ENCODE data around the gene MT1F.
"Not testable (repeated sequence)": the region's sequence is repeated elsewhere in the genome, so short reads cannot be mapped to it uniquely, and the experiment has no call there.

Gene MT1F

GRCh38 chr16:56673921-56674320, 16.2 kb downstream of the MT1F start:
- DNase-seq: peak; percentile 45

GRCh38 chr16:56674570-56674969, 16.8 kb downstream of the MT1F start:
- not testable (repeated sequence) for DNase-seq

- DNase-seq: no peak
Observed at GRCh38 chr16:56675685-56676210, 18.0 kb downstream of the MT1F start.

GRCh38 chr16:56677474-56677873, 19.7 kb downstream of the MT1F start:
- DNase-seq: no peak

GRCh38 chr16:56679078-56679730, 21.4 kb downstream of the MT1F start:
- no peak for DNase-seq

- DNase-seq: no peak
Observed at GRCh38 chr16:56679818-56680217, 22.1 kb downstream of the MT1F start.

- DNase-seq: peak; percentile 92
Observed at GRCh38 chr16:56681939-56682702, 24.4 kb downstream of the MT1F start, which contains the start of gene MT1X. Gene MT1X, plus strand, starts transcription at chr16:56682470. Its CDS starts 71 bp downstream, at chr16:56682541.

GRCh38 chr16:56682703-56683397, 25.1 kb downstream of the MT1F start:
- no peak for DNase-seq

- no peak for DNase-seq
Observed at GRCh38 chr16:56683424-56684172, 25.8 kb downstream of the MT1F start.

GRCh38 chr16:56684256-56684925, 26.6 kb downstream of the MT1F start:
- DNase-seq: no peak

GRCh38 chr16:56684926-56685590, 27.3 kb downstream of the MT1F start:
- no peak for DNase-seq

- DNase-seq: no peak
Observed at GRCh38 chr16:56686758-56687157, 29.0 kb downstream of the MT1F start.

GRCh38 chr16:56688762-56689161, 31.0 kb downstream of the MT1F start:
- no peak for DNase-seq

- no peak for DNase-seq
Observed at GRCh38 chr16:56689171-56689570, 31.4 kb downstream of the MT1F start.

- no peak for DNase-seq
Observed at GRCh38 chr16:56690420-56691122, 32.8 kb downstream of the MT1F start.

- no peak for DNase-seq
Observed at GRCh38 chr16:56691885-56692284, 34.1 kb downstream of the MT1F start.

- DNase-seq: no peak
Observed at GRCh38 chr16:56695246-56695645, 37.5 kb downstream of the MT1F start.

- no peak for DNase-seq
Observed at GRCh38 chr16:56697456-56698155, 39.8 kb downstream of the MT1F start.

GRCh38 chr16:56700195-56700594, 42.4 kb downstream of the MT1F start:
- no peak for DNase-seq

- no peak for DNase-seq
Observed at GRCh38 chr16:56700631-56701030, 42.9 kb downstream of the MT1F start.

Data from femur (tissue), 1 donor.